Measurements from ENCODE around the gene ZNF607.

ZNF607 gene

GRCh38 chr19:37698216-37698615 lies 21.3 kb downstream of the ZNF607 start:
- no peaks in the 10 kb centered on the region for H3F3A ChIP-seq (ENCODE audit: insufficient read depth, low read length)
- H3K27ac ChIP-seq (ENCODE audit: low read depth, low read length, poor library complexity, severe bottlenecking), result no peak overlapping the region
- H3K79me2 ChIP-seq (ENCODE audit: insufficient read depth, low read length), result no peaks in the 10 kb centered on the region
- no peaks in the 10 kb centered on the region for H3K9me2 ChIP-seq (ENCODE audit: low read depth, low read length)
- H3K4me1 ChIP-seq (ENCODE audit: insufficient read depth, low read length, severe bottlenecking), result no peaks in the 10 kb centered on the region
- no peak overlapping the region for H2AFZ ChIP-seq (ENCODE audit: low read length)
- no peak overlapping the region for H3K9ac ChIP-seq (ENCODE audit: low read length)
- no peaks in the 10 kb centered on the region for H4K20me1 ChIP-seq (ENCODE audit: insufficient read depth, low read length)
- no peaks in the 10 kb centered on the region for H3K27me3 ChIP-seq (ENCODE audit: insufficient read depth, low read length)
- H3K4me2 ChIP-seq (ENCODE audit: low read length), result no peak overlapping the region
- TF ChIP-seq, protein P1, sequence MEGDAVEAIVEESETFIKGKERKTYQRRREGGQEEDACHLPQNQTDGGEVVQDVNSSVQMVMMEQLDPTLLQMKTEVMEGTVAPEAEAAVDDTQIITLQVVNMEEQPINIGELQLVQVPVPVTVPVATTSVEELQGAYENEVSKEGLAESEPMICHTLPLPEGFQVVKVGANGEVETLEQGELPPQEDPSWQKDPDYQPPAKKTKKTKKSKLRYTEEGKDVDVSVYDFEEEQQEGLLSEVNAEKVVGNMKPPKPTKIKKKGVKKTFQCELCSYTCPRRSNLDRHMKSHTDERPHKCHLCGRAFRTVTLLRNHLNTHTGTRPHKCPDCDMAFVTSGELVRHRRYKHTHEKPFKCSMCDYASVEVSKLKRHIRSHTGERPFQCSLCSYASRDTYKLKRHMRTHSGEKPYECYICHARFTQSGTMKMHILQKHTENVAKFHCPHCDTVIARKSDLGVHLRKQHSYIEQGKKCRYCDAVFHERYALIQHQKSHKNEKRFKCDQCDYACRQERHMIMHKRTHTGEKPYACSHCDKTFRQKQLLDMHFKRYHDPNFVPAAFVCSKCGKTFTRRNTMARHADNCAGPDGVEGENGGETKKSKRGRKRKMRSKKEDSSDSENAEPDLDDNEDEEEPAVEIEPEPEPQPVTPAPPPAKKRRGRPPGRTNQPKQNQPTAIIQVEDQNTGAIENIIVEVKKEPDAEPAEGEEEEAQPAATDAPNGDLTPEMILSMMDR (IDR thresholded peaks at IDR 0.05; ENCODE audit: low read length), result no peak
- TF ChIP-seq EZH2 (IDR thresholded peaks at IDR 0.05; ENCODE audit: borderline replicate concordance, low read length), result no peak
- no peak overlapping the region for H3K4me3 ChIP-seq (ENCODE audit: low read depth, low read length, poor library complexity, severe bottlenecking)
- H3K36me3 ChIP-seq (ENCODE audit: insufficient read depth, low read length), result peaks cover 66% of the 10 kb centered on the region
- H3K9me3 ChIP-seq (ENCODE audit: low read length), result peaks cover 25% of the 10 kb centered on the region

DNA sequence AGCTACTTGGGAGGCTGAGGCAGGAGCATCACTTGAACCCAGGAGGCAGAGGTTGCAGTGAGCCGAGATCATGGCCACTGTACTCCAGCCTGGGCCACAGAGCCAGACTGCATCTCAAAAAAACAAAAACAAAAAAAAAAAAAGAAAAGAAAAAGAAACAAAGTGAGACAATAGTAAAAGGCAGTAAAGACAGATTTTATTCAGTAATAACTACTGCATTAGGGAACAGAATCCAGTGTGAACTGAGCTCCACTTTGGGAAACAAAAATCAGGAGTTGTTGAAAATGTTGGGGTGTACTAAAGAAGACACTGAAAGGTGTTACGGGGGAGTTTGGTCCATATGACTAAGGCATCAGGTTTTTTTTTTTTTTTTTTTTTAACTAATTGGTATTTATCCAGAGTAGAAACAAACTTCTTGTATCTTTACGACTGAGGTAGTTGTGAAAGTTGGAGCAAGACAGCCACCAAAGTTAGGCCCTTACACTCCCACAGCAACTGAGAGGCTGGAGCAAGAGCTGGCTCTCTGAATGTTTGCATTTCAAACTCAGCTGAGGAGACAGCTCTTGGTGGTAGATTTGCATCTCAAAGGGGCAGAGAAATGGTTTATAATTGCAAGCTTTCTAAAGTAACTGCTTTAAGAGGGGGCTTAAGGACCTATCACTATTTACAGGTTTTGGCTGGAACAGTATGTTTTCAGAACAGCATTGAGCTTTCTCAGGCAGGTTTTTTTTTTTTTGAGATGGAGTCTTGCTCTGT lies 24.2 kb downstream of the ZNF607 start:
- H3K9me3 ChIP-seq (ENCODE audit: low read length), result peaks cover 21% of the 10 kb centered on the region

GRCh38 chr19:37692956-37693620 lies 26.5 kb downstream of the ZNF607 start:
- H2AFZ ChIP-seq (ENCODE audit: low read length), result no peak overlapping the region
- H3K9me2 ChIP-seq (ENCODE audit: low read depth, low read length), result no peaks in the 10 kb centered on the region
- H3K36me3 ChIP-seq (ENCODE audit: insufficient read depth, low read length), result peaks cover 20% of the 10 kb centered on the region
- no peak for TF ChIP-seq EZH2 (IDR thresholded peaks at IDR 0.05; ENCODE audit: borderline replicate concordance, low read length)
- TF ChIP-seq, protein P1 (IDR thresholded peaks at IDR 0.05; ENCODE audit: low read length), result no peak
- H3K79me2 ChIP-seq (ENCODE audit: insufficient read depth, low read length), result no peaks in the 10 kb centered on the region
- H3K4me1 ChIP-seq (ENCODE audit: insufficient read depth, low read length, severe bottlenecking), result no peaks in the 10 kb centered on the region
- no peak overlapping the region for H3K9ac ChIP-seq (ENCODE audit: low read length)
- H3K27ac ChIP-seq (ENCODE audit: low read depth, low read length, poor library complexity, severe bottlenecking), result no peak overlapping the region
- no peak overlapping the region for H3K4me2 ChIP-seq (ENCODE audit: low read length)
- H4K20me1 ChIP-seq (ENCODE audit: insufficient read depth, low read length), result no peaks in the 10 kb centered on the region
- H3F3A ChIP-seq (ENCODE audit: insufficient read depth, low read length), result no peaks in the 10 kb centered on the region
- H3K4me3 ChIP-seq (ENCODE audit: low read depth, low read length, poor library complexity, severe bottlenecking), result no peak overlapping the region
- H3K9me3 ChIP-seq (ENCODE audit: low read length), result peaks cover 3% of the 10 kb centered on the region; the same call in 1 of the 2 replicates
- no peaks in the 10 kb centered on the region for H3K27me3 ChIP-seq (ENCODE audit: insufficient read depth, low read length)

More for the DNA sequence above, 24.2 kb downstream of the ZNF607 start:
- no peaks in the 10 kb centered on the region for H3K4me1 ChIP-seq (ENCODE audit: insufficient read depth, low read length, severe bottlenecking)
- H3K4me3 ChIP-seq (ENCODE audit: low read depth, low read length, poor library complexity, severe bottlenecking), result no peak overlapping the region
- no peak overlapping the region for H3K27ac ChIP-seq (ENCODE audit: low read depth, low read length, poor library complexity, severe bottlenecking)
- TF ChIP-seq, protein P1 (IDR thresholded peaks at IDR 0.05; ENCODE audit: low read length), result no peak
- TF ChIP-seq EZH2 (IDR thresholded peaks at IDR 0.05; ENCODE audit: borderline replicate concordance, low read length), result no peak
- H3K79me2 ChIP-seq (ENCODE audit: insufficient read depth, low read length), result no peaks in the 10 kb centered on the region
- H2AFZ ChIP-seq (ENCODE audit: low read length), result no peak overlapping the region
- H3K4me2 ChIP-seq (ENCODE audit: low read length), result no peak overlapping the region
- H3K9me2 ChIP-seq (ENCODE audit: low read depth, low read length), result no peaks in the 10 kb centered on the region
- peaks cover 42% of the 10 kb centered on the region for H3K36me3 ChIP-seq (ENCODE audit: insufficient read depth, low read length)
- H3F3A ChIP-seq (ENCODE audit: insufficient read depth, low read length), result no peaks in the 10 kb centered on the region
- no peaks in the 10 kb centered on the region for H4K20me1 ChIP-seq (ENCODE audit: insufficient read depth, low read length)
- H3K27me3 ChIP-seq (ENCODE audit: insufficient read depth, low read length), result no peaks in the 10 kb centered on the region
- H3K9ac ChIP-seq (ENCODE audit: low read length), result no peak overlapping the region

Measured in OCI-LY1 (cell line).